HL-60 (cell line): ENCODE results near the gene IRS2.

Experiments used
- DNase-seq, 2 experiments: peaks; one replicate each; pipeline ENCODE4 v3.0.0-alpha.2; 2010 to 2020; ENCODE audit warnings: low read depth in 1 of 2, low spot score in 1 of 2
- H3K27ac ChIP-seq: fragments of 250-450 bp; sonication (Bioruptor Pico); replicated peaks from 2 replicates; pipeline ENCODE4 v1.5.1; 2020; ENCODE audit warnings: mild to moderate bottlenecking, moderate library complexity
- H3K27me3 ChIP-seq: fragments of 250-450 bp; sonication (Bioruptor Pico); 2 replicates; pipeline ENCODE4 v1.5.1; 2021; ENCODE audit warnings: mild to moderate bottlenecking, moderate library complexity; ENCODE audit not compliant: insufficient read depth, poor library complexity, severe bottlenecking
- H3K4me3 ChIP-seq: replicated peaks from 2 replicates; pipeline ENCODE4 v1.5.1; 2011; ENCODE audit warnings: mild to moderate bottlenecking, control low read depth, low read length; ENCODE audit not compliant: insufficient read depth
- CTCF ChIP-seq: IDR thresholded peaks from one replicate; pipeline ENCODE4 v1.5.1; 2011; ENCODE audit warnings: low read length, control low read depth, inconsistent platforms; ENCODE audit not compliant: insufficient read depth
- GABPA ChIP-seq: IDR thresholded peaks from 2 replicates; pipeline ENCODE4 v1.6.1; 2012; ENCODE audit warnings: low read depth
- POLR2AphosphoS5 ChIP-seq: IDR thresholded peaks from 2 replicates; pipeline ENCODE4 v1.6.1; 2012; ENCODE audit warnings: low read depth
- REST ChIP-seq: IDR thresholded peaks from 2 replicates; pipeline ENCODE4 v1.6.1; 2012; ENCODE audit warnings: low read depth; ENCODE audit not compliant: insufficient replicate concordance
- SPI1 ChIP-seq: IDR thresholded peaks from 2 replicates; pipeline ENCODE4 v1.6.1; 2012; ENCODE audit warnings: low read depth, mild to moderate bottlenecking, borderline replicate concordance

IRS2 gene

GRCh38 chr13:109804654-109805053 is 18.3 kb upstream of the IRS2 start:
- no peaks in the 10 kb centered on the region for H3K27me3 ChIP-seq
- no peak overlapping the region for H3K4me3 ChIP-seq
- H3K27ac ChIP-seq, result no peak overlapping the region
- no peak for DNase-seq
- peak; percentile 90 for TF ChIP-seq REST
- TF ChIP-seq POLR2AphosphoS5, result no peak

- TF ChIP-seq CTCF, result no peak
- TF ChIP-seq REST, result no peak
- no peak for TF ChIP-seq SPI1
- TF ChIP-seq POLR2AphosphoS5, result no peak
- no peak for TF ChIP-seq GABPA
- Histone ChIP-seq H3K27ac (no peak overlapping the region), H3K4me3 (no peak overlapping the region)
Observed at GRCh38 chr13:109803825-109804224, 17.4 kb upstream of the IRS2 start.

GRCh38 chr13:109802936-109803335 is 16.6 kb upstream of the IRS2 start:
- Histone ChIP-seq H3K4me3 (no peak overlapping the region), H3K27me3 (no peaks in the 10 kb centered on the region), H3K27ac (no peak overlapping the region)
- DNase-seq, result no peak
- TF ChIP-seq POLR2AphosphoS5 (no peak), GABPA (no peak), REST (no peak), CTCF (no peak), SPI1 (no peak)

More at GRCh38 chr13:109803825-109804224, 17.4 kb upstream of the IRS2 start:
- no peaks in the 10 kb centered on the region for H3K27me3 ChIP-seq
- no peak for DNase-seq

- Histone ChIP-seq H3K27me3 (no peaks in the 10 kb centered on the region), H3K27ac (no peak overlapping the region), H3K4me3 (no peak overlapping the region)
- no peak for DNase-seq
- no peak for TF ChIP-seq CTCF
- TF ChIP-seq SPI1, result no peak
- TF ChIP-seq REST, result no peak
- TF ChIP-seq POLR2AphosphoS5, result no peak
- no peak for TF ChIP-seq GABPA
Observed at GRCh38 chr13:109795011-109795410, 8.6 kb upstream of the IRS2 start.
